ENCODE results near the gene LSM7.

LSM7 gene

GRCh38 chr19:2303211-2303798 lies 25.1 kb downstream of the LSM7 start:
- no peaks in the 10 kb centered on the region for H3K9me3 ChIP-seq (ENCODE audit: low read length)
- peaks cover 9% of the 10 kb centered on the region; the same call in 1 of the 2 replicates for H3K27me3 ChIP-seq (ENCODE audit: insufficient read depth, low read length)
- H4K20me1 ChIP-seq (ENCODE audit: insufficient read depth, low read length) = no peaks in the 10 kb centered on the region
- H3K9me2 ChIP-seq (ENCODE audit: low read depth, low read length) = no peaks in the 10 kb centered on the region
- no peak overlapping the region for H2AFZ ChIP-seq (ENCODE audit: low read length)
- H3K27ac ChIP-seq (ENCODE audit: low read depth, low read length, poor library complexity, severe bottlenecking) = no peak overlapping the region
- no peaks in the 10 kb centered on the region for H3F3A ChIP-seq (ENCODE audit: insufficient read depth, low read length)
- TF ChIP-seq CTCF (IDR thresholded peaks at IDR 0.05; ENCODE audit: low read length) (no peak), EZH2 (IDR thresholded peaks at IDR 0.05; ENCODE audit: borderline replicate concordance, low read length) (no peak)
- H3K36me3 ChIP-seq (ENCODE audit: insufficient read depth, low read length) = no peaks in the 10 kb centered on the region
- H3K9ac ChIP-seq (ENCODE audit: low read length) = no peak overlapping the region
- H3K4me3 ChIP-seq (ENCODE audit: low read depth, low read length, poor library complexity, severe bottlenecking) = no peak overlapping the region
- H3K4me2 ChIP-seq (ENCODE audit: low read length) = no peak overlapping the region
- H3K79me2 ChIP-seq (ENCODE audit: insufficient read depth, low read length) = no peaks in the 10 kb centered on the region
- peaks cover 8% of the 10 kb centered on the region for H3K4me1 ChIP-seq (ENCODE audit: insufficient read depth, low read length, severe bottlenecking)

- Histone ChIP-seq H4K20me1 (ENCODE audit: insufficient read depth, low read length) (no peaks in the 10 kb centered on the region), H3K4me3 (ENCODE audit: low read depth, low read length, poor library complexity, severe bottlenecking) (no peak overlapping the region), H3F3A (ENCODE audit: insufficient read depth, low read length) (no peaks in the 10 kb centered on the region), H3K27me3 (ENCODE audit: insufficient read depth, low read length) (peaks cover 9% of the 10 kb centered on the region; the same call in 1 of the 2 replicates), H3K9me3 (ENCODE audit: low read length) (no peaks in the 10 kb centered on the region), H2AFZ (ENCODE audit: low read length) (no peak overlapping the region), H3K27ac (ENCODE audit: low read depth, low read length, poor library complexity, severe bottlenecking) (no peak overlapping the region), H3K9me2 (ENCODE audit: low read depth, low read length) (no peaks in the 10 kb centered on the region), H3K4me1 (ENCODE audit: insufficient read depth, low read length, severe bottlenecking) (peaks cover 8% of the 10 kb centered on the region), H3K9ac (ENCODE audit: low read length) (no peak overlapping the region), H3K79me2 (ENCODE audit: insufficient read depth, low read length) (no peaks in the 10 kb centered on the region), H3K36me3 (ENCODE audit: insufficient read depth, low read length) (no peaks in the 10 kb centered on the region), H3K4me2 (ENCODE audit: low read length) (no peak overlapping the region)
- TF ChIP-seq CTCF (IDR thresholded peaks at IDR 0.05; ENCODE audit: low read length) (no peak), EZH2 (IDR thresholded peaks at IDR 0.05; ENCODE audit: borderline replicate concordance, low read length) (no peak)
These were observed 25.8 kb downstream of the LSM7 start for GRCh38 chr19:2302319-2303210.

- no peak overlapping the region for H3K9ac ChIP-seq (ENCODE audit: low read length)
- H2AFZ ChIP-seq (ENCODE audit: low read length) = no peak overlapping the region
- no peak overlapping the region for H3K27ac ChIP-seq (ENCODE audit: low read depth, low read length, poor library complexity, severe bottlenecking)
- H3K27me3 ChIP-seq (ENCODE audit: insufficient read depth, low read length) = peaks cover 9% of the 10 kb centered on the region; the same call in 1 of the 2 replicates
- H3K79me2 ChIP-seq (ENCODE audit: insufficient read depth, low read length) = no peaks in the 10 kb centered on the region
- no peaks in the 10 kb centered on the region; the same call in 1 of the 2 replicates for H3K36me3 ChIP-seq (ENCODE audit: insufficient read depth, low read length)
- no peaks in the 10 kb centered on the region for H3K9me3 ChIP-seq (ENCODE audit: low read length)
- no peak for TF ChIP-seq EZH2 (IDR thresholded peaks at IDR 0.05; ENCODE audit: borderline replicate concordance, low read length)
- no peak for TF ChIP-seq CTCF (IDR thresholded peaks at IDR 0.05; ENCODE audit: low read length)
- H3K4me1 ChIP-seq (ENCODE audit: insufficient read depth, low read length, severe bottlenecking) = peaks cover 8% of the 10 kb centered on the region
- H3F3A ChIP-seq (ENCODE audit: insufficient read depth, low read length) = no peaks in the 10 kb centered on the region
- H3K4me2 ChIP-seq (ENCODE audit: low read length) = no peak overlapping the region
- H4K20me1 ChIP-seq (ENCODE audit: insufficient read depth, low read length) = no peaks in the 10 kb centered on the region
- no peaks in the 10 kb centered on the region for H3K9me2 ChIP-seq (ENCODE audit: low read depth, low read length)
- no peak overlapping the region for H3K4me3 ChIP-seq (ENCODE audit: low read depth, low read length, poor library complexity, severe bottlenecking)
These were observed 27.9 kb downstream of the LSM7 start for GRCh38 chr19:2300533-2300932.

All from OCI-LY1 (cell line).